ENCODE measurements around the gene SLC8A1.

GRCh38 chr2:40406485-40407289 lies 45.2 kb downstream of the SLC8A1 start:
- TF ChIP-seq POLR2A (IDR thresholded peaks at IDR 0.05) (no peak), CTCF (IDR thresholded peaks at IDR 0.05) (no peak)

Data from upper lobe of left lung (tissue), 4 donors.